Measurements from ENCODE around the gene AKR1C8. TPM values are rescaled to one million over a fixed set of nuclear protein-coding genes. Genes with fewer than 3 reads are reported as not detected.

Gene AKR1C8
- total and polyA plus RNA-seq, 2 of the 13 experiments (the other 11 are each of a cell fraction or from before 2014, with no cell fraction given), result 0.12 TPM; not detected in 1

DNA sequence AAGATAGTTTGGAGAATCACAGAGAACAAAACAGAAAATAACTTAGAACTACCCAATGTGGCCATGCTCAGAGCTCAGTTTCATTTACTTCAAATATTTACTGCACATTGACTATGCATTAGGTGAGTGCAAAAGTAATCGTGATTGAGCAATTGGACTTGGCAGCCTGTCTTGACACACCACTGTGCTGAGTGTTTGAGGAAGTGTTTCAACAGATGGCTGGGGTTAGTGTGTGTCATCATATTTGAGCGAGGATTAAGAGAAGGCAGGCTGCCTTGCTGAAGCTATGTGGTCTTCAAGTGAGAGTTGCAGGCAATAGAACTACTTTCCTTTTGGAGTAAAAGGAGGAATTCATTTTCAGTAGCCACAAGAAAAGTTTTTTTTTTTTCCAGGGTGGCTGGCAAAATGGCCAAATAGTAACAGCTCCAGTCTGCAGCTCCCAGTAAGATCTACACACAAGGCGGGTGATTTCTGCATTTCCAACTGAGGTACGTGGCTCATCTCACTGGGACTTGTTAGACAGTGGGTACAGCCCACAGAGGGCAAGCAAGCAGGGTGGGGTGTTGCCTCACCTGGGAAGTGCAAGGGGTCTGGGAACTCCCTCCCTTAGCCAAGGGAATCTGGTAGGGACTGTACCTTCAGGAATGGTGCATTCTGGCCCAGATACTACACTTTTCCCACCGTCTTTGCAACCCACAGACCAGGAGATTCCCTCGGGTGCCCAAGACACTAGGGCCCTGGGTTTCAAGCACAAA is 49.3 kb upstream of the AKR1C8 start (continued):
- TF ChIP-seq, protein P1, sequence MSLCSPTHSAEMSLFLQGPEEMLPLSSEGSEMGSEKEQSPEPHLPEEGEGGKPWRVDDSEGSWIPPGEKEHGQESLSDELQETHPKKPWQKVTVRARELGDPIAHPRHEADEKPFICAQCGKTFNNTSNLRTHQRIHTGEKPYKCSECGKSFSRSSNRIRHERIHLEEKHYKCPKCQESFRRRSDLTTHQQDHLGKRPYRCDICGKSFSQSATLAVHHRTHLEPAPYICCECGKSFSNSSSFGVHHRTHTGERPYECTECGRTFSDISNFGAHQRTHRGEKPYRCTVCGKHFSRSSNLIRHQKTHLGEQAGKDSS (CRISPR knock-in tag; IDR thresholded peaks at IDR 0.05; ENCODE audit: borderline replicate concordance, low read depth), result no peak; the same call in 1 of the 2 replicates
- TF ChIP-seq SAP130 (CRISPR knock-in tag; IDR thresholded peaks at IDR 0.05; ENCODE audit: low read depth) (peak; percentile 72), NFYC (CRISPR knock-in tag; IDR thresholded peaks at IDR 0.05) (no peak), DNMT1 (CRISPR knock-in tag; IDR thresholded peaks at IDR 0.05) (no peak), NR2C2 (CRISPR knock-in tag; IDR thresholded peaks at IDR 0.05; ENCODE audit: borderline replicate concordance) (peak; percentile 73), ZNF343 (CRISPR knock-in tag; IDR thresholded peaks at IDR 0.05) (no peak), PPARG (CRISPR knock-in tag; conservative IDR thresholded peaks at IDR 0.05) (peak; percentile 63), ZNF83 (CRISPR knock-in tag; IDR thresholded peaks at IDR 0.05; ENCODE audit: borderline replicate concordance) (no peak), ZBTB1 (CRISPR knock-in tag; IDR thresholded peaks at IDR 0.05; ENCODE audit: borderline replicate concordance) (no peak), GZF1 (CRISPR knock-in tag; IDR thresholded peaks at IDR 0.05) (no peak), HOXA5 (CRISPR knock-in tag; IDR thresholded peaks at IDR 0.05) (no peak), HNRNPL (IDR thresholded peaks at IDR 0.05; ENCODE audit: low read depth, low read length) (no peak), STAT5B (CRISPR knock-in tag; IDR thresholded peaks at IDR 0.05) (no peak), NAIF1 (CRISPR knock-in tag; IDR thresholded peaks at IDR 0.05; ENCODE audit: borderline replicate concordance) (no peak), ZNF746 (CRISPR knock-in tag; IDR thresholded peaks at IDR 0.05) (0 out of 2 replicates have a peak, but pooled peaks have one; percentile 40), ZNF235 (CRISPR knock-in tag; IDR thresholded peaks at IDR 0.05; ENCODE audit: borderline replicate concordance) (no peak), ZSCAN12 (CRISPR knock-in tag; IDR thresholded peaks at IDR 0.05) (no peak)
- TF ChIP-seq, protein P2, sequence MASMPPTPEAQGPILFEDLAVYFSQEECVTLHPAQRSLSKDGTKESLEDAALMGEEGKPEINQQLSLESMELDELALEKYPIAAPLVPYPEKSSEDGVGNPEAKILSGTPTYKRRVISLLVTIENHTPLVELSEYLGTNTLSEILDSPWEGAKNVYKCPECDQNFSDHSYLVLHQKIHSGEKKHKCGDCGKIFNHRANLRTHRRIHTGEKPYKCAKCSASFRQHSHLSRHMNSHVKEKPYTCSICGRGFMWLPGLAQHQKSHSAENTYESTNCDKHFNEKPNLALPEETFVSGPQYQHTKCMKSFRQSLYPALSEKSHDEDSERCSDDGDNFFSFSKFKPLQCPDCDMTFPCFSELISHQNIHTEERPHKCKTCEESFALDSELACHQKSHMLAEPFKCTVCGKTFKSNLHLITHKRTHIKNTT (CRISPR knock-in tag; IDR thresholded peaks at IDR 0.05), result no peak
- TF ChIP-seq, protein P3, sequence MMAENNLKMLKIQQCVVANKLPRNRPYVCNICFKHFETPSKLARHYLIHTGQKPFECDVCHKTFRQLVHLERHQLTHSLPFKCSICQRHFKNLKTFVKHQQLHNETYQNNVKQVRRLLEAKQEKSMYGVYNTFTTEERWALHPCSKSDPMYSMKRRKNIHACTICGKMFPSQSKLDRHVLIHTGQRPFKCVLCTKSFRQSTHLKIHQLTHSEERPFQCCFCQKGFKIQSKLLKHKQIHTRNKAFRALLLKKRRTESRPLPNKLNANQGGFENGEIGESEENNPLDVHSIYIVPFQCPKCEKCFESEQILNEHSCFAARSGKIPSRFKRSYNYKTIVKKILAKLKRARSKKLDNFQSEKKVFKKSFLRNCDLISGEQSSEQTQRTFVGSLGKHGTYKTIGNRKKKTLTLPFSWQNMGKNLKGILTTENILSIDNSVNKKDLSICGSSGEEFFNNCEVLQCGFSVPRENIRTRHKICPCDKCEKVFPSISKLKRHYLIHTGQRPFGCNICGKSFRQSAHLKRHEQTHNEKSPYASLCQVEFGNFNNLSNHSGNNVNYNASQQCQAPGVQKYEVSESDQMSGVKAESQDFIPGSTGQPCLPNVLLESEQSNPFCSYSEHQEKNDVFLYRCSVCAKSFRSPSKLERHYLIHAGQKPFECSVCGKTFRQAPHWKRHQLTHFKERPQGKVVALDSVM (CRISPR knock-in tag; IDR thresholded peaks at IDR 0.05), result no peak
- TF ChIP-seq, protein P4, sequence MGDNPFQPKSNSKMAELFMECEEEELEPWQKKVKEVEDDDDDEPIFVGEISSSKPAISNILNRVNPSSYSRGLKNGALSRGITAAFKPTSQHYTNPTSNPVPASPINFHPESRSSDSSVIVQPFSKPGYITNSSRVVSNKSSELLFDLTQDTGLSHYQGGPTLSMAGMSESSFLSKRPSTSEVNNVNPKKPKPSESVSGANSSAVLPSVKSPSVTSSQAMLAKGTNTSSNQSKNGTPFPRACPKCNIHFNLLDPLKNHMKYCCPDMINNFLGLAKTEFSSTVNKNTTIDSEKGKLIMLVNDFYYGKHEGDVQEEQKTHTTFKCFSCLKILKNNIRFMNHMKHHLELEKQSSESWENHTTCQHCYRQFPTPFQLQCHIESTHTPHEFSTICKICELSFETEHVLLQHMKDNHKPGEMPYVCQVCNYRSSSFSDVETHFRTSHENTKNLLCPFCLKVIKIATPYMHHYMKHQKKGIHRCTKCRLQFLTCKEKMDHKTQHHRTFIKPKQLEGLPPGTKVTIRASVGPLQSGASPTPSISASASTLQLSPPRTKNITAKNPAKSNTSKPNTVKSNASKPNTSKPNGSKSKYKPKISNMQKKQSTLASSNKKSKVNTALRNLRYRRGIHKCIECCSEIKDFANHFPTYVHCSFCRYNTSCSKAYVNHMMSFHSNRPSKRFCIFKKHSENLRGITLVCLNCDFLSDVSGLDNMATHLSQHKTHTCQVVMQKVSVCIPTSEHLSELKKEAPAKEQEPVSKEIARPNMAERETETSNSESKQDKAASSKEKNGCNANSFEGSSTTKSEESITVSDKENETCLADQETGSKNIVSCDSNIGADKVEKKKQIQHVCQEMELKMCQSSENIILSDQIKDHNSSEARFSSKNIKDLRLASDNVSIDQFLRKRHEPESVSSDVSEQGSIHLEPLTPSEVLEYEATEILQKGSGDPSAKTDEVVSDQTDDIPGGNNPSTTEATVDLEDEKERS (CRISPR knock-in tag; IDR thresholded peaks at IDR 0.05), result peak; percentile 89
- TF ChIP-seq, protein P5, sequence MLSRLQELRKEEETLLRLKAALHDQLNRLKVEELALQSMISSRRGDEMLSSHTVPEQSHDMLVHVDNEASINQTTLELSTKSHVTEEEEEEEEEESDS (CRISPR knock-in tag; IDR thresholded peaks at IDR 0.05; ENCODE audit: borderline replicate concordance), result no peak

Measured in HepG2 (cell line).